Natural killer cell (primary cell): ENCODE data around the gene ABAT. TPM values are rescaled to one million over a fixed set of nuclear protein-coding genes. Genes with fewer than 3 reads are reported as not detected.

Experiments used
- ATAC-seq, 3 donors: fragments of 150-1000 bp in 2 of 3; fragments of 200-7000 bp in 1 of 3; cut with Tn5 transposase; 1 replicate in 1 of 3; 2 replicates in 2 of 3; pipeline ENCODE4 v1.10.0; 2021; ENCODE audit warnings: mild to moderate bottlenecking in 2 of 3, moderate library complexity in 2 of 3
- DNase-seq, 2 donors: peaks; one replicate each; pipeline versions ENCODE4 v3.0.0 to v3.0.0-alpha.2; 2013 to 2021; ENCODE audit warnings: mixed read lengths in 1 of 2
- H3K27ac ChIP-seq: one replicate; pipeline ENCODE4 v1.5.1; 2013; ENCODE audit warnings: mild to moderate bottlenecking, low read length
- H3K27me3 ChIP-seq: one replicate; pipeline ENCODE4 v1.6.1; 2013; ENCODE audit warnings: low read length; ENCODE audit not compliant: control insufficient read depth, insufficient read depth
- H3K36me3 ChIP-seq: one replicate; pipeline ENCODE4 v1.6.1; 2013; ENCODE audit warnings: low read length; ENCODE audit not compliant: control insufficient read depth, insufficient read depth
- H3K4me1 ChIP-seq: one replicate; pipeline ENCODE4 v1.6.1; 2013; ENCODE audit warnings: low read length; ENCODE audit not compliant: control insufficient read depth, insufficient read depth
- H3K4me3 ChIP-seq: one replicate; pipeline ENCODE4 v1.5.1; 2013; ENCODE audit warnings: low read length
- H3K9me3 ChIP-seq: one replicate; pipeline ENCODE4 v1.6.1; 2013; ENCODE audit warnings: low read length; ENCODE audit not compliant: control insufficient read depth, insufficient read depth
- H3K27ac Mint-ChIP-seq, 2 donors: one replicate each; pipeline ENCODE4 v1.8.0; 2022; ENCODE audit warnings: mild to moderate bottlenecking in 2 of 2, mixed read lengths in 2 of 2, moderate library complexity in 1 of 2
- H3K27me3 Mint-ChIP-seq, 2 donors: one replicate each; pipeline ENCODE4 v1.8.0; 2022; ENCODE audit warnings: low read depth in 2 of 2, mixed read lengths in 2 of 2
- H3K36me3 Mint-ChIP-seq: one replicate; pipeline ENCODE4 v1.8.0; 2022; ENCODE audit warnings: mixed read lengths
- H3K4me1 Mint-ChIP-seq, 2 donors: one replicate each; pipeline ENCODE4 v1.8.0; 2022; ENCODE audit warnings: mixed read lengths in 2 of 2
- H3K4me3 Mint-ChIP-seq: one replicate; pipeline ENCODE4 v1.8.0; 2022; ENCODE audit warnings: mild to moderate bottlenecking, moderate library complexity, mixed read lengths
- H3K9me3 Mint-ChIP-seq, 2 donors: one replicate each; pipeline ENCODE4 v1.8.0; 2022; ENCODE audit warnings: mixed read lengths in 2 of 2
- WGBS: methylation state at CpG from one replicate; pipeline ENCODE4 v1.1.7; 2013; ENCODE audit warnings: missing lambda C conversion rate; ENCODE audit not compliant: insufficient coverage; 5-methylcytosine and 5-hydroxymethylcytosine counted together
- intact Hi-C: fragments of 100-400 bp; cut with micrococcal nuclease; formaldehyde crosslinking; loops from one replicate; pipeline ENCODE4 v1.14.2; 2022
- total RNA-seq, 4 donors: library from RNA; stranded (reverse); fragments of 120-200 nt in 1 of 4; gene quantifications; one replicate each; pipeline versions ENCODE4 v1.2.3 to v1.2.4, GENCODE V29; 2013 to 2022
- TF ChIP-seq, protein P1 (sequence below): fragments of 200-600 bp; IDR thresholded peaks from one replicate; pipeline ENCODE4 v1.8.0; 2022; ENCODE audit warnings: antibody characterized with exemption

ABAT gene
- total RNA-seq, 3 donors from 2014 or later (not counting 1 experiment from before 2014, with no cell fraction given): 11.0 to 13.4 (median 11.3) TPM

- 96% methylated on average over 13 of the region's 13 CpGs for WGBS
- H3K9me3 ChIP-seq: no peaks in the 10 kb centered on the region
- no peaks in the 10 kb centered on the region for H3K27me3 ChIP-seq
- TF ChIP-seq, protein P1, sequence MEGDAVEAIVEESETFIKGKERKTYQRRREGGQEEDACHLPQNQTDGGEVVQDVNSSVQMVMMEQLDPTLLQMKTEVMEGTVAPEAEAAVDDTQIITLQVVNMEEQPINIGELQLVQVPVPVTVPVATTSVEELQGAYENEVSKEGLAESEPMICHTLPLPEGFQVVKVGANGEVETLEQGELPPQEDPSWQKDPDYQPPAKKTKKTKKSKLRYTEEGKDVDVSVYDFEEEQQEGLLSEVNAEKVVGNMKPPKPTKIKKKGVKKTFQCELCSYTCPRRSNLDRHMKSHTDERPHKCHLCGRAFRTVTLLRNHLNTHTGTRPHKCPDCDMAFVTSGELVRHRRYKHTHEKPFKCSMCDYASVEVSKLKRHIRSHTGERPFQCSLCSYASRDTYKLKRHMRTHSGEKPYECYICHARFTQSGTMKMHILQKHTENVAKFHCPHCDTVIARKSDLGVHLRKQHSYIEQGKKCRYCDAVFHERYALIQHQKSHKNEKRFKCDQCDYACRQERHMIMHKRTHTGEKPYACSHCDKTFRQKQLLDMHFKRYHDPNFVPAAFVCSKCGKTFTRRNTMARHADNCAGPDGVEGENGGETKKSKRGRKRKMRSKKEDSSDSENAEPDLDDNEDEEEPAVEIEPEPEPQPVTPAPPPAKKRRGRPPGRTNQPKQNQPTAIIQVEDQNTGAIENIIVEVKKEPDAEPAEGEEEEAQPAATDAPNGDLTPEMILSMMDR: no peak
- no peak overlapping the region for H3K27ac Mint-ChIP-seq
- H3K36me3 ChIP-seq: peaks cover 71% of the 10 kb centered on the region
- intact Hi-C loops: no loop called here
- peaks cover 32% of the 10 kb centered on the region for H3K36me3 Mint-ChIP-seq
- H3K27me3 Mint-ChIP-seq: no peaks in the 10 kb centered on the region
- no peaks in the 10 kb centered on the region for H3K9me3 Mint-ChIP-seq
- ATAC-seq: no peak
- no peak for DNase-seq
- H3K4me1 Mint-ChIP-seq: peaks cover 5 to 7% of the 10 kb centered on the region in 2 donors
- no peak overlapping the region for H3K4me3 Mint-ChIP-seq
- H3K4me1 ChIP-seq: no peaks in the 10 kb centered on the region
- no peak overlapping the region for H3K4me3 ChIP-seq
- no peak overlapping the region for H3K27ac ChIP-seq
These were observed 132.0 kb downstream of the ABAT start for GRCh38 chr16:8806272-8806983.

DNA sequence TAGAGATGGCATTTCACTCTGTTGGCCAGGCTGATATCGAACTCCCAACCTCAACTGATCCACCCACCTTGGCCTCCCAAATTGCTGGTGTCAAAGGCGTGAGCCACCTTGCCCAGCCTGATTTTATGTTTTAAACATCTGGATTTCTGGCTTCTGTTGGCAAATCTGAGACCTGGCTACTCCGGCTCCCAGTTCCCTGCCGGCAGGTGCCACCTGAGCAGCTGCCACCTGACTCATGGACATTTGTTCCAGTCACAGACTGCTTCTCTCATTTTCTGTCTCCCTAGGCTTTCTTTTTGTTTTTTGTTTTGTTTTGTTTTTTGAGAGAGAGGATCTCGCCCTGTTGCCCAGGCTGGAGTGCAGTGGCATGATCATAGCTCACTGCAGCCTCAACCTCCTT, 132.8 kb downstream of the ABAT start:
- H3K9me3 ChIP-seq: no peaks in the 10 kb centered on the region
- over 99% methylated on average over 5 of the region's 5 CpGs for WGBS

GRCh38 chr16:8808009-8808408, 133.6 kb downstream of the ABAT start:
- H3K4me3 ChIP-seq: no peak overlapping the region
- no peaks in the 10 kb centered on the region for H3K4me1 ChIP-seq

More for the DNA sequence above, 132.8 kb downstream of the ABAT start:
- Mint-ChIP-seq H3K27ac (no peak overlapping the region), H3K9me3 (no peaks in the 10 kb centered on the region), H3K4me3 (no peak overlapping the region), H3K36me3 (peaks cover 32% of the 10 kb centered on the region), H3K4me1 (peaks cover 5 to 7% of the 10 kb centered on the region in 2 donors), H3K27me3 (no peaks in the 10 kb centered on the region)
- Histone ChIP-seq H3K4me1 (no peaks in the 10 kb centered on the region), H3K36me3 (peaks cover 76% of the 10 kb centered on the region), H3K27me3 (no peaks in the 10 kb centered on the region), H3K27ac (no peak overlapping the region), H3K4me3 (no peak overlapping the region)
- DNase-seq (no peak), ATAC-seq (no peak)
- TF ChIP-seq, protein P1: no peak
- intact Hi-C loops: no loop called here

More at GRCh38 chr16:8808009-8808408, 133.6 kb downstream of the ABAT start:
- H3K4me1 Mint-ChIP-seq: peaks cover 4% of the 10 kb centered on the region in 2 donors
- Histone ChIP-seq H3K27me3 (no peaks in the 10 kb centered on the region), H3K9me3 (no peaks in the 10 kb centered on the region), H3K36me3 (peaks cover 79% of the 10 kb centered on the region), H3K27ac (no peak overlapping the region)
- no peak overlapping the region for H3K4me3 Mint-ChIP-seq
- H3K27ac Mint-ChIP-seq: no peak overlapping the region
- H3K36me3 Mint-ChIP-seq: peaks cover 29% of the 10 kb centered on the region
- H3K27me3 Mint-ChIP-seq: no peaks in the 10 kb centered on the region
- TF ChIP-seq, protein P1: no peak
- WGBS: 100% methylated on average over 2 of the region's 3 CpGs
- no peak for ATAC-seq
- DNase-seq: no peak
- intact Hi-C loops: no loop called here
- H3K9me3 Mint-ChIP-seq: no peaks in the 10 kb centered on the region
